Measurements from ENCODE around the gene SPACA1.
"Not testable (repeated sequence)": the region's sequence is repeated elsewhere in the genome, so short reads cannot be mapped to it uniquely, and the experiment has no call there.

The SPACA1 gene, protein sequence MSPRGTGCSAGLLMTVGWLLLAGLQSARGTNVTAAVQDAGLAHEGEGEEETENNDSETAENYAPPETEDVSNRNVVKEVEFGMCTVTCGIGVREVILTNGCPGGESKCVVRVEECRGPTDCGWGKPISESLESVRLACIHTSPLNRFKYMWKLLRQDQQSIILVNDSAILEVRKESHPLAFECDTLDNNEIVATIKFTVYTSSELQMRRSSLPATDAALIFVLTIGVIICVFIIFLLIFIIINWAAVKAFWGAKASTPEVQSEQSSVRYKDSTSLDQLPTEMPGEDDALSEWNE

DNA sequence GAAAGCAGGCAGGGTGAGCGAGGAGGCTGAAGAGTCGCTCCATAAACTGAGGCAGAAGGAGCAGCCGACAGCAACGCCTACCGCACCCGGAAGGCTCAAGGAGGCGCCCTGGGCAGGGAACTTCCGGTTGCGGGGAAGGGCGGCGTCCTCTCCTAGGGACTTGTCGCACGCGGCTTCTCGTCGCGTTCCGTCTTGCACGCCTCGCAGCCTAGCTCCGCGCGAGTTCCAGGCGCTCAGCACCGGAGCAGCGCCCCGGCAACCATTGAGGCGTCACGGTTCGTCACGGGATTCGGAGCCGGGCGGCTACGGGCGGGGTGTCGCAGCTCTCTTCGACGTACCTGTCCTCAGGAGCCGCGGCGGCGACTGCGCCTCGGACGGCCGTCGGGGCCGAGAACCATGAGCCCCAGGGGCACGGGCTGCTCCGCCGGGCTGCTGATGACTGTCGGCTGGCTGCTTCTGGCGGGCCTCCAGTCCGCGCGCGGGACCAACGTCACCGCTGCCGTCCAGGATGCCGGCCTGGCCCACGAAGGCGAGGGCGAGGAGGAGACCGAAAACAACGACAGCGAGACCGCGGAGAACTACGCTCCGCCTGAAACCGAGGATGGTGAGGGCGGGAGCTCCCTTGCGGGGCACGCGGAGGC is at the start of gene SPACA1:
Gene SPACA1, plus strand, starts transcription at position 332 of the 641 bp plus-strand sequence. Its CDS starts 65 bp downstream, at position 397.
- DNase-seq (ENCODE audit: low read depth, low spot score): no peak

DNA sequence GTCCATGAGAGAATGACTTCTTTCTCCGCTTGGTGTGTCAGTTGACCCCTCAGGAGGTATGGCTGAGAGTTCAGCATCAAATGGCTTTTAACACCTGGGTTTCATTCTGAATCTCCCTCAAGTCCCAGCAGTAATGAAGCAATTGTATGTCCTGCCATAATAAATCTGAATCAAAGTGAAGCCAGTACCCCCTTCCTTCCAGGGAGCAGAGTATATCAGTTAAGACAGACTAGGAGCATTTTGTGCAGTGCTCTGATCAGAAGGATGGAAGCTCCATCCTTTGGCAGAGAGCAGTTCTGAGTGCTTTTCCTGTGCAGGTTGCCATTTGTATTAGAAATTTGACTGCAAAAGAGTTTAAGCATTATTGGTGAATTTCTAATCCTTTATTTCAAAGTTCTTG is 46.9 kb upstream of the SPACA1 start:
- no peak for DNase-seq (ENCODE audit: low read depth, low spot score)

DNA sequence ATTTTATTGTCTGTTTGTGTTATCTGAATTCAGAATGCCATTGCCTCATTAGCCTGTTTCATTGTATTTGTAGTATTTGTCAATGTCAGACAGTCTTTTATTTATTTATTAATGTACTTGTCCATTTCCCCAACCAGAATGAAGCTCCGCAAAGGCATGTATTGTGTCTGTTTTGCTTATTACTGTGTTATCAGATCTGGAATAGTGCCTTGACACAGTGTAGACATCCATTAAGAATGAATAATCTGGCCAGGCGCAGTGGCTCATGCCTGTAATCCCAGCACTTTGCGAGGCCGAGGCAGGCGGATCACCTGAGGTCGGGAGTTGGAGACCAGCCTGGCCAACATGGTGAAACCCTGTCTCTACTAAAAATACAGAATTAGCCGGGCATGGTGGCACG is 46.4 kb upstream of the SPACA1 start:
- DNase-seq (ENCODE audit: low read depth, low spot score): not testable (repeated sequence)

DNA sequence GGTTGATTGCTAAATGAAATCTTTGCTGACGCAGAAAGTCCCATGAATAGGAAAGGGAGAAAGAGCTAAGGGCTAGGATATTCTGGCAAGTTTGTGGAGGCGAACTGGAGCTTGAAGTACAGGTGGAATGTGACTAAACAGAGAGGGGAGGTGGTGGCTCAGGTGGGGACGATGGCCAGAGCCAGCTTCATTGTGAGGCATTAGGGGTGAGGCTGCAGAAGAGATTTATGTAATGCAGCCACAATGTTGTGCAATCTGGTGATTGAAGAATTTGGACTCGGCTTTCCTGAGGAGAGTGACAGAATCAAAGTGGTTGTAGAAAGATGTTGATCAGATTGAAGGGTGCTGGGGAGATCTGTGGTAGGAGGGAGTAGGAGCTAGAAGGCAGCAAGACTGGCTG is 42.9 kb upstream of the SPACA1 start:
- DNase-seq (ENCODE audit: low read depth, low spot score): no peak

DNA sequence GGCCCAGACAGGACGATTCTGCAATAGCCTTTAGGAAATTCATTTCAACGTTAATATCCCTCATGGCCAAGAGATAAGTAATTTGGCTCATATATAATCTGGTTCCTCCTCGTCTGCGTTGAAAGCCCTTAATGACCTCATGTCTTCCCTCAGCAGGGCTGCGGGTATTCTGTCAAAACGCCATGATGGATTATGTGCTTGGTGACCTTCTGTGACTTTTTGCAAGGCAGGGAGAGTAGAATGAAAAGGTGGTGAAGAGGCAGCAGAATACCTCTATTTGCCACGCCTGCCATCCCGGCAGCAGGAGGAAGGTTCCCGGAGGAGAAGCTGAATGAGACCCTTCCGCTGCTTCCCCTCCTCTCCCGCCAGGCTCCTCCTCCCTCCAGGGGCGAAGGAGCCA is 41.1 kb upstream of the SPACA1 start:
- no peak for DNase-seq (ENCODE audit: low read depth, low spot score)

DNA sequence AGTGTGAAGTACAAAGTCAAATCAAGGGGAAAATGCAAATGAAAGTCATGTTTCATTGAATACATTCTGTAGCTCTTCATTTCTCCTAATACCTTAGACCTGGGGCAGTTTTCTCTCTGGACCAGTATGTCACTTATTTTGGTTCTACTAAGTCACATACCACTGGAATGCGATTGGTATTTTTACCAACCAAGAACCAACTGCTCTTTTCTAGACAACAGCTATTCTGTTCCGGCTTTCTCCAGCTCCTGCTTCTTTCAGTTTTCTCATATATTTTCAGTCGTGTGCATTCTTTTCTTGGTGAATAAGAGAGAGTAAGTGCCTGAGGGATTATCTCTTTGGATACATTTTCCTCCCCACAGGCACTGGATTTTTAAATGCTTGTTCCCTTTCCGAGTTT is 39.2 kb upstream of the SPACA1 start:
- no peak for DNase-seq (ENCODE audit: low read depth, low spot score)

DNA sequence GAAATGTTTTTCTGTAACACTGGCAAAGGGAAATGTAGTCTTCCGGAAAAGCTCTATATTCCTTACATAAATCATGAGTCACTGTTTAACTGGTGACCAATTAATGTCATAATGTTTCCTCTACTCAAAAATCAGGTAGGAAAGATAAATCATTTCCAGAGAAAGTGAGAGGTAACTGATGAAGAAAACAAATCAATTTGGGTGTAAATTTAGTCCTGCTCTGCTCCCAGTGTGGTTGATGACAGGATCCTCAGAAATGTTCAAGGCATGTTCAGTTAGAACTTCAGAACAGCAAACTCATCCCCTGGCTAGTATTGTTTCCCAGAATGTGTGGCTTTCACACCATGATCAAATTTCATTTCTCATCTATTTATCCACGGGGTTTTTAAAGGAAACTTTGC is 38.8 kb upstream of the SPACA1 start:
- no peak for DNase-seq (ENCODE audit: low read depth, low spot score)

DNA sequence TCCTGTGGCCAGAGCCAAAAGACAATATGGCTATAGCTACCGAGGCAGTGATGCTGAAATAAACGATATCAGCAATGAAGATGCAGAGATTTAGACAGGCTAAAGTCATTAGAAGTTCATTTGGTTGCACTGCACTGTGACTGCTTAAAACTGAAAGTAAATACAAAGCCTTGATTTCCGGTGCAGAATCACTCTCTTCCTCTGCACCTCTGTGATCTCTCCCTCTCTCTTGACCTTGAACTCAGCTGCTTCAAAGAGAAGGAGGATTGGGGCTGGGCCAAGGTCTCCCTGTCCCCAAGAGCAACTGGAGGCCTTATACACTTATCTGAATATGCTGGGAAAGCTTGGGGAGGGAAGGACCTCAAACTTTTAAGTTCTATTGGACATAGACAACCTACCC is 34.6 kb upstream of the SPACA1 start:
- no peak for DNase-seq (ENCODE audit: low read depth, low spot score)

DNA sequence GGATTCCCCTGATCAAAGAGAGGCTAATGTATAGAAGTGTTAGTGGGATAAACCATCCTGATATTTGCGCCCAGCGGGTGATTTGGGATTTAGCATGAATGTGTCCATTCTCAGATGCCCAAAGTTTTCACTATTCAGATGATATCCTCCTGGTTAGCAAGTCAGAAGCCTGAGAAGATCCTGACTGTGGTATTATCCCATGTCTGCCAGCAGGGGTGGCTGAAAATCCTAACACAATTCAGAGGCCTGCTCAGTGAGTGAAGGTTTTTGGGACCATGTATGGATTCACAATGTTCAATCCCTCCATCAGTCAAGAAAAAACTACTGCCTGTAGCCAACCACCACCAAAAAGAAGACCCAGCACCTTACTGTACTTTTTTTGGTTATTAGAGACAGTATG is 34.1 kb upstream of the SPACA1 start:
- DNase-seq (ENCODE audit: low read depth, low spot score): no peak

DNA sequence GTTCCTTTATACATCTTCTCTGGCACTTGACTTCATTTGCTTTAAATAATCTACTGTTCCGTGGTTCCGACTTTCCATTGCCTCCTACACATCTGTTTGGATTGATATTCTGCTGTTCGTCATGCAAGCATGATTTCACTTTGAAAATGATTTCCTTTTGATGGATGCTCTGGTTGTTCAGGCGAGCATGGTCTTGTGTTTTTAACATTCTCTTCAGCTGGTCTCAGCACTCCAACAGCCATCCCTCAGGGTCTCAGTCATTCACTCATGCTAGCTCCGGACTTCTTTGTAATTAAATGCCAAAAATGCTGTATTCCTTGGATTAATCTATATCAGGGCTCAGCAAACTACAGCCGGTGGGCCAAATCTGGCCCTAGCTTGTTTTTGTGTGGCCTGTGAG is 27.2 kb upstream of the SPACA1 start:
- DNase-seq (ENCODE audit: low read depth, low spot score): no peak

DNA sequence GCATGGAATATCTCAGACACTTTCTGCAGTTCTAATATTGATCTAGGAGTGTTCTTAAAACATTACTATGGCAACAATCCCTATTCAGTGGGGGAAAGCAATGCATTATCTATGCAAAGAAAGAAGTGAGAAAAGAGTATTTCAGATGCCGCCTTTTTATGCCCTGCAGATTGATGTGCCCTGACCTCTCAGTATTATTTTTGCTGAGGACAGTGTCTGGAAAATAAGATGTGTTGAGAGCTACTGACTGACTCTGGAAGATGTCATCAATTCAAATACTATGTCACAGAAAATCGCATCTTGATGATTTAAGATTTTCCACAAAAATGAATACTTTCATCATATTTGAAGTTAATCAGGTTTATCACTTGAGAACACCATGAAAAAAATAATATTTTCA is 22.9 kb upstream of the SPACA1 start:
- DNase-seq (ENCODE audit: low read depth, low spot score): no peak

DNA sequence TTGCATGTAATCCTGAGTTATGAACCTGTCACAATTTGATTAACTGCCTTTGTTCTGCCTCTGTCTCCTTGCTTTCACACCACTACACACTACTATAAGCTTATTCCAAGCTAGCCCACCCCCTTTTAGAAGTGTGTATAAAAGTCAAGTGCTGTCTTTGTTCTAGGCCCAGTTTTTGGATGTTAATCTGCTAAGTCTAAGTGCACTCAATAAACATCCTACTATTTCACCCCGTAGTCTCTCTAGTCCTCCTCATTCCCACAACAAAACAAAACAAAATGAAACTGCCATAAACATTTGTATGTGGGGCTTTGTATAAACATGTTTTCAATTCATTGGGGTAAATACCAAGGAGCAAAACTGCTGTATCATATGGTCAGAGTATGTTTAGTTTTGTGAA is 16.1 kb upstream of the SPACA1 start:
- DNase-seq (ENCODE audit: low read depth, low spot score): no peak

DNA sequence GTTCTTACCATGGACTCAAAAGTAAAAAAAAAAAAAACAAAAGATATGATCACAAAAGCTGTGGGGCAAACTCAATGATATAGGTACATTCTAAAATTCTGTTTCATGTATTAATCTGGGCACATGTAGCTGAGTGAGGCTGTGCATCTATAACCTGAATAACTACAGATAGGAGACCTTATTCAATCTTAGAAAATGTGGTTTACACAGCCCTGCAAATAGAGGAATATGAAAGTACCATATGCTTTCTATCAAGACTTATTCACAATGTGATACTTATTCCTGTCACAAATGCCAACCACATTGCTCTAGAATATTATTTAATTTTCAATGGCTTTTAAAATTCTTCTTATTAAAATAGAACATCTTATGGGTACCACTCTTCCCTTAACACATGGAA is 3.1 kb upstream of the SPACA1 start:
- DNase-seq (ENCODE audit: low read depth, low spot score): no peak

DNA sequence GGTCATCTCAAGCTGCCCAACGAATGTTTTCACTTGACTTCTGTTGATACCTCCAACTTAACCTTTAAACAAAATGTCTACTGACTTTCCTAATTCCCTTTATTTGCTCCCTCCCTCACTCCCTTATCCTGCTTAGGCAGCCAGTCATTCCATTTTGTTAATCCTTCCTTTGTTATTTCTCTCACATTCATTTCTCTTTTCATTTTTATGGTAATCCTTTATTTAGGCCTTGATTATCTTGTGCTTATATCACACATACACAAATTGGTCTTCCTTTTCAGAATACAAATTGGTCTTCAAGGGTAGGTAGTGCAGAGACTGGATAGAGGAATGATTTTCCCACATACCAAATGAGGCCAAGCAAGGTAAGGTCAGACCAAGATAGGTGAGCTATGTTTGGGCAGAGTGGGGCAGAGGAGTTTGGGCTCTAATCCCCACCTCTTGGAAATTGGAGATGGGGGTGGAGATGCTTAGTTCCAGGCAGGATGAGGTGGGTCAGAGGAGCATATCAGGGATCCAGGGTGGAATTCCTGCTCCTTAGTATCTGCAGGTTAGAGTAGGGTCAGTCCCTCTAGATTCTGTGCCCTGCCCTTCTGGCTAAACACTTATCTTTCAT is 2.0 kb upstream of the SPACA1 start:
- no peak for DNase-seq (ENCODE audit: low read depth, low spot score)

DNA sequence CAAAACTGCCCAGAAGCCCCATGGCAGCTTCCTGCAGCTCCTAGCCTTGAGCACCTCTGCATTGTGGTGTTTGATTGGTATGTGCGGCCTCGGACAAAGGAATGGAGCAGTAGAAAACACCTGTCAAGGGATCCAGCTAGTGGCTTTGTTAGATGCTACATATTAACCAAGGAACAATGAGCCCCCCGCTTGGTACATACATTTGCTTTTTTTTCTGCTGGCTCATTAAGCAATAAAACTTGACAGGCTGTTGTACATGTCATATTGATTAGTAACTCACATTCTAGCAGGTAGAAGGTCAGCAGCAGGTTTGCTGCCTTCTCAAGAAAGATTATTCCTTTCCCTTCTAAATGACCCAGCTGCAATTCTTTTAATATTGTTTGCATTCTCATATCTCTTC is 937 bp downstream of the SPACA1 start:
- no peak for DNase-seq (ENCODE audit: low read depth, low spot score)

DNA sequence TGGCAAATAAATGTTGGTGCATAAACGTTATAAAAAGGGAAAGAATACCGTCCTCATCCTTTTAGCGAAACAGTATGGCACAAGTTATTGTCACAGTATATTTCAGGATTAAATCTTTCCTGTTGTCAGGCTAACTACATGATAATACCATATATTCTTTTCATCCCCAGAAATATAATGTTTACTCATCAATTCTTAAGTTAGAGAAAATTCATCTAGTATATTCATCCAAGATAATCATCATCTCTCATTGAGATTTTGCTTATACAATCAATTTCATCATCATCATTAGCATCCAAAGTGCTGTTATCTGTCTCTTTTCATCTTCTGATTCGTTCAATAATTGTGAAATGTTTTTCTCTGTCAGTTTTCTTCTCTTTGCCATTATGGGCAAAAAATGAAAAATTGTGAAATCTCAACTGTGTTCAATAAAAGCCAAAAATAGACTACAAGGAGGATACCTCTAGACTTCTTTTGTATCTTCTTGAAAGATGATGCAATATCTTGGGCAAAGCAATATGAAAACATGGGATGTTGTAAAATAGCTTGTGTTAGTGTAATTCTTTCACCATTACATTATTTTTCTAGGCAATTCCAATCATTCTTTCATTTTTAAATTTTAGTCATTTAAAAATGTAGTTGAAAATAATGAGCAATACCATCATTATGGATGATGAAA is 2.6 kb downstream of the SPACA1 start:
- DNase-seq (ENCODE audit: low read depth, low spot score): no peak

DNA sequence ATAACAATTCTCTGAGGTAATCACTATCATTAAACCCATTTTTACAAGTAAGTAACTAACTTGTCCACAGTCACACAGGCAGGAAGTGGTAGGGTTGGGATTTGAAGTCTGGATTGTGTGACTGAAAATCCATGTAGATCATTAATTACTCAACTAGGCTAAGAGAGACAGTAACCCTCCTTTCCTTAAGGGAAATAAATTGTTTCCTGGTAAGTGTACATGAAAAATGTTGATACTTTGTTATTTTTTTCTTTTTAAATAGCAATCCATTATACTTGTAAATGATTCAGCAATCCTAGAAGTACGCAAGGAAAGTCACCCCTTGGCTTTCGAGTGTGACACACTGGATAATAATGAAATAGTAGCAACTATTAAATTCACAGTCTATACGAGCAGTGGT is 11.6 kb downstream of the SPACA1 start:
- DNase-seq (ENCODE audit: low read depth, low spot score): no peak

DNA sequence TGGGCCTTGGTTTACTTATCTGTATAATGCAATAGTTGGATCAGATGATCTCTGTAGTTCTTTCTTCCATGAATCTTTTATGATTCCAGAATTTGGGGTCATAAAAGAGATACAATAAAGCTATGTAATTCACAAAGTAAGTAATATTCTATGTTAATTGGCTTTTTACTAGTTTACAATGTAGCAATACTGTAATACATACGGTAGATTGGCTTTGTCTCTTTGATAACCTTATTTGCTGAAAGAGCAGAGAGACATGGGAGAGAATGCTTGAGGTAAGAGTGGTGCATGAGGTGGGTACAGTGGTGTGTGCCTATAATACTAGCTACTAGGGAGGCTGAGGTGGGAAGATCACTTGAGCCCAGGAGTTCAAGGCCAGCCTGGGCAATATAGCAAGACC is 14.7 kb downstream of the SPACA1 start:
- no peak for DNase-seq (ENCODE audit: low read depth, low spot score)

DNA sequence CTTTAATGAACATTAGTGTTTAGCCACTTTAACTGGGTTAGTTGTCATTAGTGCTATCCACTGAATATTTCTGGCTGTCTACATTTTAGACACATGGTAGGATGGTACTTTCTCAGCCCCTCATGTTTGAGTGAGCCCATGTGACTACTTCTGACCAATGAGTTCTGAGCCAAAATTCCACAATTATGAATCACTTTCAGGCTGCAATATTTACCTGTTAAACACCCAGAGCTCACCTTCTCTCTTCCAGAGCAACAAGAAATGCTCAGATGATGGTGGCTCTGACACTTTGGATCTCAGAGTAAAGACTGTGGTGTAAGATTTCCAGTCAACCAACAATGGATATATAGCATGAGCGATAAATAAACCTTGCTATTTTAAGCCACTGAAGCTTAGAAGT is 24.8 kb downstream of the SPACA1 start:
- no peak for DNase-seq (ENCODE audit: low read depth, low spot score)

DNA sequence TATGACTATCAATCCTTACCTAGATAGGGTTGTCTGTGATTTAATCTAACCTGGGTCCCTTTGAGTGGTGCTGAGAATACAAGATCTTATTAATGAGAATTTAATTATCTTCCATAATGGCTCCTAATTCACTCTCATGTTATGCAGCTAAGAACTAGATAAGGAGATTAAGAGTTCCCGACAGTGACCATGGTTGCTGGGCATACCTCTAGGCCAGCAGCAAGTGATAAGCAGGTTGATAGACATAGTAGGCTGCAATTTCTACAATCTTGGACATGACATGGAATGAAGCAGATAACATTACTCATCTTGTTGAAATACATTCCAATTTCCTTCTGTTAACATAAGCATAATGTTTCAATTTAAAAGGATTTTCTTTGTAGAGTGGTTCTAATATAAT is 27.1 kb downstream of the SPACA1 start:
- DNase-seq (ENCODE audit: low read depth, low spot score): no peak

DNA sequence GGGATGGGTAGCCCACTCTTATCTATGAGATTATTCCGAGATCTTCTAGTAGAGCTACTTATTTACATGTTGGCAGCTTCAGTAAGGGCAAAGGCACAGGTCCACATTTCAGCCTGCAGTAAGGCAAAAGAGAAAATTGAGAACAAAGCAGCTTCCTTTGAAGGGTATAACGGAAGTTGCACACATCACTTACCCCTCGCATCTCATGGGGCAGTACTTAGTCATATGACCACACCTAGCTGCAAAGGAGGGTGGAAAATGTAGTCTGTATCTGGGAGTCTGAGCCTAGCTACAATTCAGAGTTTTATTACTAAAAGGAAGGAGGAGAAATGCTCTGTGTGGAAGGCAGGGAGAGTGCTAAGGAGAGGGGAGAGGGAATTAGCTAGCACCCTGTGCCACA is 29.7 kb downstream of the SPACA1 start:
- DNase-seq (ENCODE audit: low read depth, low spot score): no peak

DNA sequence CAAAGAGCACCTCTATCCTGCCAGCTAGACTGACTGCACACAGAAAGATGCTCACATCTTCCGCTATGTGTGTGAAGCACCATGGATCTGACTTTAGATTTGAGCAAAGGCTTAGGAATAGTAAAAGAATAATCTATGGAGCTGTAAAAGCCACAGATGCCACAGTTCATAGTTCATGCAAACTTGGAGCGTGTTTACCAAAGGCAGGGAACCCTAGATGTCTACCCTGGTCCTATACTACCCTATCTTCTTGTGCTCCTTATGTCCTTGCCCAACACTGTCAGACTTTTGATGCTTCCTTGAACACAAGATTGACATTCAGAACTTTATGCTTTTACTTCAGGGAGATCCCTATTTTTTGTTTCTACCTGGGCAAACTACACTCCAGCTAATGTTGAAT is 39.2 kb downstream of the SPACA1 start:
- DNase-seq (ENCODE audit: low read depth, low spot score): no peak

DNA sequence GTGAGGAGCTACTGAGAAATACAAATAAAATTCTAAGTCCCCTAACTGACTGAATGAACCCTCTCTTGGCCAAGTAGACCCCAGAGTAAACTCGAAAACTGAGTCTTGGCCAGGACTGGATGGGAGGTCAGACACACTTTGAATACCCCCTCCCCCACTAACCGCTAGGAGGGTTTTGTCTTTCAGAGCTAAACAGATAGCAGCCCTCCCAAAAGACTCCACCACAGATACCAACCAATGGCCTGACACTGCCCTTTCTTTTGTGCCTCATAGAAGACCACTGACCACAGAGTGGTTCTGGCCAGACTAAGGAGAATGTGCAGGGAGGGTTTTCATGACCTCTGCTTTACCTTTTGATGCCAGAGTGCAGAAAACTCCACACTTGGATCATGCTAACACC is 42.1 kb downstream of the SPACA1 start:
- no peak for DNase-seq (ENCODE audit: low read depth, low spot score)

Measured in activated naive CD8-positive, alpha-beta T cell treated with anti-CD3 and anti-CD28 coated beads, Interleukin-2, amount 50 U/mL, for 16 hours (primary cell).